Measurements from ENCODE around the gene SNX32.

DNA sequence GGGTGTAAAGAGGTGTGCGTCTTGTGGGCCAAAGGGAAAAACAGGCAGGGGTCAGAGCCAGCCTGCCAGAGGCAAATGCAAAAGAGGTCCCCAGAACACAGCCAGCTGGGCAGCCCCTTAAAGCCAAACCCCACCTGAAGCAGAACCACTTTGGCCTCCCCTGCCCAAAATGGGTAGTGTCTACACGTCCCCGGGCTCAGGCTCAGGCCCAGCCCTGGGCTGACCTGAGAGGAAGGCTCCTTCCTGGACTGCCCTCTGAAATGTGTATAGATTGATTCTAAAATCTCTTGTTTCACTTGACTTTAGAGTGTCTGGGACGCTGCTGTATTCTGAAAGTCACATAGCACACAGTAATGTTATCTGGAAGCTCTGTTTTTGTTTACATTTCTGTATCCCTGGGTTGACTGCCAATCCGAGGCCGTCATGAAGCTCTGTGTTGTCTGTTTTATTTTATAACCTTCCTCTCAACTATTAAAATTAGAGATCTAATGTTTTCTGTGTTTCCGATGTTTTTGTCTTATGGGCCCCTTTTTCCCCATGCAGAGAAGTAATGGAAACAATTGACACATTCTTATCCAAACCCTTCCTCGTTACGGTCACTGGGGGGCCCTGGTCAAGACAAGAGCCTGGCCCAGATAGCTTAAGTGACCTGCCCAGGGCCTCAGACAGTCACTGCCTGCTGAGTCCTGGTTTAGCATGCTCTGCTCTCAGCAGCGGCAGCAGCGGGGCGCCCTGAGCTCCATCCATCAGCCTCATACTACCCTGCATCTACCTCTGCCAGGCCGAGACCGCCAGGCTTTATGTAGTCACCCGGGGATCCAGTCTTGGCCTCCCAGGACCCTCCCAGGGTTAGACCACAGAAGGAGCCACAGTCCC lies 36.8 kb upstream of the SNX32 start:
- TF ChIP-seq, protein P1, sequence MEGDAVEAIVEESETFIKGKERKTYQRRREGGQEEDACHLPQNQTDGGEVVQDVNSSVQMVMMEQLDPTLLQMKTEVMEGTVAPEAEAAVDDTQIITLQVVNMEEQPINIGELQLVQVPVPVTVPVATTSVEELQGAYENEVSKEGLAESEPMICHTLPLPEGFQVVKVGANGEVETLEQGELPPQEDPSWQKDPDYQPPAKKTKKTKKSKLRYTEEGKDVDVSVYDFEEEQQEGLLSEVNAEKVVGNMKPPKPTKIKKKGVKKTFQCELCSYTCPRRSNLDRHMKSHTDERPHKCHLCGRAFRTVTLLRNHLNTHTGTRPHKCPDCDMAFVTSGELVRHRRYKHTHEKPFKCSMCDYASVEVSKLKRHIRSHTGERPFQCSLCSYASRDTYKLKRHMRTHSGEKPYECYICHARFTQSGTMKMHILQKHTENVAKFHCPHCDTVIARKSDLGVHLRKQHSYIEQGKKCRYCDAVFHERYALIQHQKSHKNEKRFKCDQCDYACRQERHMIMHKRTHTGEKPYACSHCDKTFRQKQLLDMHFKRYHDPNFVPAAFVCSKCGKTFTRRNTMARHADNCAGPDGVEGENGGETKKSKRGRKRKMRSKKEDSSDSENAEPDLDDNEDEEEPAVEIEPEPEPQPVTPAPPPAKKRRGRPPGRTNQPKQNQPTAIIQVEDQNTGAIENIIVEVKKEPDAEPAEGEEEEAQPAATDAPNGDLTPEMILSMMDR (optimal IDR thresholded peaks at IDR 0.05 in 1 of 3, IDR thresholded peaks at IDR 0.05 in 1 of 3, conservative IDR thresholded peaks at IDR 0.05 in 1 of 3; ENCODE audit: extremely low read depth in 1 of 3, insufficient read depth in 2 of 3, low read length in 3 of 3): no peak
- TF ChIP-seq EZH2 (IDR thresholded peaks at IDR 0.05; ENCODE audit: low read length): no peak

All from keratinocyte (primary cell).